HG02571 (cell line): ENCODE results near the gene ACTMAP.
"Not testable (repeated sequence)": the region's sequence is repeated elsewhere in the genome, so short reads cannot be mapped to it uniquely, and the experiment has no call there.

Experiments
- ATAC-seq: cut with Tn5 transposase; IDR thresholded peaks from one replicate; pipeline ENCODE4 v1.9.1; 2021; ENCODE audit warnings: mild to moderate bottlenecking, moderate library complexity; ENCODE audit not compliant: unreplicated experiment

The ACTMAP gene

DNA sequence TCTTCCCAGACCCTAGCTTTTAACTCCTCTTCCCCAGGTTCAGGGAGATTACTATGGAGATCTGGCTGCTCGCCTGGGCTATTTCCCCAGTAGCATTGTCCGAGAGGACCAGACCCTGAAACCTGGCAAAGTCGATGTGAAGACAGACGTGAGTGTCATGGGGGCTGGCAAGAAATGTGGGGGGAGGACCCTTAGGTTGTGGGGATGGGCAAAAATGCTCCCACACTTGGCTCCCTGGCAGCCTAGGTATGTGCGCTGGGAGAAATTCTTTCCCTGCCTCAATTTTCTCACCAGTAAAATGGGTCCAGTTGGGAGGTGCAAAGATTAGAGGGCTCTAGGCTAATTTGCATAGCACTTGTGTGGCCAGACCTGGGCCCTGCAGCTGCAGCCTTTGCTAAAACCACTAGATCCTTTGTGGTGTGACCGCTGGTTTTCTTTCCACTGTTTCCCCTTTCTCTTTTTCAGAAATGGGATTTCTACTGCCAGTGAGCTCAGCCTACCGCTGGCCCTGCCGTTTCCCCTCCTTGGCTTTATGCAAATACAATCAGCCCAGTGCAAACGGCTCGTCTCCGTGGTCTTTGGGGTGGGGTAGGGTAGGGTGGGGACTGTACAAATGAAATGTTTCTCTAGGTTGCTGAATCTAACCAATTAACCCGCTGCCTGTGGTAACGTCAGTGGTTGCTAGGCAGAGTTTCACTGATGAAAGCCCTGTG lies 26.8 kb upstream of the ACTMAP start:
- peak; percentile 57 for ATAC-seq

DNA sequence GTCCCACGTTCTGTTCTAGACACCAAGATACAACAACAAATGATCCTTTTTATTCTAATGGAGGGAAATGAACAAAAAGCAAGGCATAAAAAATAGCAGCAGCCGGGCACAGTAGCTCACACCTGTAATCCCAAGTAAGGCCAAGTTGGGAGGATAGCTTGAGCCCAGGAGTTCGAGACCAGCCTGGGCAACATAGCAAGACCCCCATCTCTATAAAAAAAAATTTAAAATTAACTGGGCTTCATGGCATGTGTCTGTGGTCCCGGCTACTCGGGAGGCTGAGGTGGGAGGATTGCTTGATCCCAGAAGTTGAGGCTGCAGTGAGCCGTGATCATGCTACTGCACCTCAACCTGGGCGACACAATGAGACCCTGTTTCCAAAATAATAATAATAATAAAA lies 26.1 kb upstream of the ACTMAP start:
- no peak for ATAC-seq

DNA sequence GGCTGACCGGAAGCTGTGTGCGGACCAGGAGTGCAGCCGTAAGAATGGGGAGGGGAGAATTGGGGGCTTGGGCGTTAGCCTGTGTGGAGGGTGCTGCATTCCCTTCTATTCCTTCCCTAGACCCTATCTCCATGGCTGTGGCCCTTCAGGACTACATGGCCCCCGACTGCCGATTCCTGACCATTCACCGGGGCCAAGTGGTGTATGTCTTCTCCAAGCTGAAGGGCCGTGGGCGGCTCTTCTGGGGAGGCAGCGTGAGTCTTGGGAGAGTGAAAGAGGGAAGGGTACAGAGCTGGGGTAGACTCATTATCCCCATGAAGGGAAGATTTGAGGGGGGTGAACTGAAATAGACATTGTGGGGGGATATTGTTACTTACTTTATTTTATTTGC lies 25.4 kb upstream of the ACTMAP start:
- no peak for ATAC-seq

DNA sequence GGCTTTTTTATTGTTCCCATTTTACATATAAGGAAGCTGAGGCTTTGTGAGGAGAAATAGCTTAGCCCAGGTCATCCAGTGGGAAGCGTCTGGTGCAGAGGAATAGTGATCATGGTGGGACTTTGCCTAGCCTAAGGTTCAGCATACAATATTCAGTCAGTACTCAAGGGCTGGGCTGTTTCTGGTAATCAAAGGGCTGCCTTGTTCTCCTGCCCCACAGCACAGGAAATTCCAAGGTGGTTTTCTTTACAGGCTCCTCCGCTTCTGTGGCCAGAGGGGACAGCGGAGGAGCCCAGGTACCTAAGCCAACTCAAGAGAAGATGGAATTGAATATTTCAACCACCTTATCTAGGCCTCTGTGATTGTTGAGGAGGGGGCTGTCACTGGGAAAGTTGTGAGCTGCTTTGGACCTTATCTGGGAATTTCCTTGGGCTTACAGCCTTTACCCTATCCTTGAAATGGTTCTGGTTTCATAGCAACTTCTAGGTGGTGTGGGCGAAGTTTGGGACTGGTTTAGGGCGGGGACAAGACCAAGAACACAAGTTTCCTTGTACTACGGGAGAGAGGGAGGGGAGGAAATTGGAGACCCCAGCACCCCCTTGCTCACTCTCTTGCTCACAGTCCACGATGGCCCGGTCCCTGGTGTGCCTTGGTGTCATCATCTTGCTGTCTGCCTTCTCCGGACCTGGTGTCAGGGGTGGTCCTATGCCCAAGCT lies 24.8 kb upstream of the ACTMAP start, which contains the start of gene MIA:
Gene MIA (plus strand): TSS at position 606 of the 716 bp plus-strand sequence. CDS start 22 bp downstream, at position 628.
- ATAC-seq, result no peak

DNA sequence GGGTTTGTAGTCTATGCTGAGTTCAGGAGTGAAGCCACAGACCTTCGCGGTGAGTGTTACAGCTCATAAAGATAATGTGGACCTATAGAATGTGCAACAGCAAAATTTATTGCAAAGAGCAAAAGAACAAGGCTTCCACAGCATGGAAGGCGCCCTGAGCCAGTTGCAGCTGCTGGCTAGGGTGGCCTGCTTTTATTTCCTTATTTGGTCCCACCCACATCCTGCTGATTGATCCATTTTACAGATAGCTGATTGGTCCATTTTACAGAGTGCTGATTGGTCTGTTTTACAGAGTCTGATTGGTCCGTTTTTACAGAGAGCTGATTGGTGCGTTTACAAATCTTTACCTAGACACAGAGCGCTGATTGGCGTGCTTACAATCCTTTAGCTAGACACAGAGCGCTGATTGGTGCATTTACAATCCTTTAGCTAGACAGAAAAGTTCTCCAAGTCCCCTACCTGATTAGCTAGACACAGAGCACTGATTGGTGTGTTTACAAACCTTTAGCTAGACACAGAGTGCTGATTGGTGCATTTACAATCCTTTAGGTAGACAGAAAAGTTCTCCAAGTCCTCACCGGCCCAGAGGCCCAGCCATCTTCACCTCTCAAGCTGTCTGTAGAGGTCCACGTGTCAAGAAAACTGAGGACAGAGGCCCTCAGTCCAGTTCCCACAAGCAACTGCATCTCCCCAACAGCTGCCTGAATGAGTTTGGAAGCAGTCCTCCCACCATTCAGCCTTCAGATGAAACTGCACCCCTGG lies 21.0 kb upstream of the ACTMAP start:
- not testable (repeated sequence) for ATAC-seq

DNA sequence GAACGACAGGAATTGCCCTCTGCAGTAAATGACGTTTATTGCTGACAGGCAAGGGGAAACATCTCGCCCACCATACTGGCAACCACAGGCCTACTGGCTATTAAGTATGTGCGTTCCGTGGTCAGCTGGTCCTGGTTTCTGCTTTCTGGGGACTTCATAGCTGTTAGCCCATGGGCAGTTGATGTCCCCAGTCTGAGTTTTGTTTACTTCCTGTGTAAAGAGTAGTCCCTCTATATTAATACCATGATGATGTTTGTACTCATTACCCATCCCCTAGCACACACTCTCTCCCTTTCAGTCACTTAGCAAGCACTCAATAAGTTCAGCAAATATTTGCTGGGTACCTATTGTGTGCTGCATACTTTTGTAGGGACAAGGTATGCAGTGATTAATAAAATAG lies 18.6 kb upstream of the ACTMAP start:
- ATAC-seq, result no peak

DNA sequence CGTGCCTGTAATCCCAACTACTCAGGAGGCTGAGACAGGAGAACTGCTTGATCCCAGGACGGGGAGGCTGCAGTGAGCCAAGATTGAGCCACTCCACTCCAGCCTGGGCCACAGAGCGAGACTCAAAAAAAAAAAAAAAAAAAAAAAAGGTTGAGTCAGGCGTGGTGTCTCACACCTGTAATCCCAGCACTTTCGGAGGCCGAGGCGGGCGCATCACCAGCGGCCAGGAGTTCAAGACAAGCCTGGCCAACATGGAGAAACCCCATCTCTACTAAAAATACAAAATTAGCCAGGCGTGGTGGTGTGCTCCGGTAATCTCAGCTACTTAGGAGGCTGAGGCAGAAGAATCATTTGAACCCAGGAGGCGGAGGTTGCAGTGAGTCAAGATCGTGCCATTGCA lies 16.1 kb upstream of the ACTMAP start:
- ATAC-seq, result not testable (repeated sequence)

DNA sequence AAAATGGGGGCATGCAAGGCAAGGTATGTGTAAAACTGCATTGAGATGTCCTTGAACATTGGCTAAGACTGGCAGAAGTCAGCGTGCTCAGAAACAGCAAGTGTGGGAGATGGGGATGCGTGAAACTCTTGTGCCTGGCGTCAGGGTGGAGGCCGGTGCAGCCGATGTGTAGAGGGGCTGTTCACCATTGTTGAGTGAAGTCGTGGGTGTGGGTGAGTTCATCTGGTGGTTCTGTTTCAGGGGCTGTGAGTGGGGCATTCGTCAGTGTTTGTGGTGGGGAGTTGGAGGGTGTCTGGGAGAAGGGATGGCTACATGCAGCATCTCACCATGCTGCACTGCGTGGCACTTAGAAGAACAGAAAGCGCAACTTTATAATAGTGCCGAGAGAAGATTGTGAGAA lies 13.7 kb upstream of the ACTMAP start:
- ATAC-seq, result no peak

DNA sequence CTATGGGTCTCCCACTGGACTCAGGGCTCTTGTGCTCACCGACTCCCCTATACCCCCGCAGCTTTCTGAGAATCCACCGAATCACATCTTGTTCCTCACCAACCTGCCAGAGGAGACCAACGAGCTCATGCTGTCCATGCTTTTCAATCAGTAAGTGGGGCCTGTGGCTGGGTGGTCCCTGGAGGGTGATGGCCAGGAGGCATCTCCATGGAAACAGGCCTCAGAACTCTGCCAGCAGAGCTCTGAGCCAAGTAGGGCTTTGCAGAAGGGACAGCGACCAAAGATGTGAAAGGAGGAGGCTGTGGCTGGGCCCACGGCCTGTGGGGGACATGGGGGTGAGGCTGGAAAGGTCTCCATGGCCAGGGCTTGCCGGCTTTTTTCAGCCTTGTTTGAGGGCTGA lies 13.2 kb upstream of the ACTMAP start:
- ATAC-seq, result no peak

DNA sequence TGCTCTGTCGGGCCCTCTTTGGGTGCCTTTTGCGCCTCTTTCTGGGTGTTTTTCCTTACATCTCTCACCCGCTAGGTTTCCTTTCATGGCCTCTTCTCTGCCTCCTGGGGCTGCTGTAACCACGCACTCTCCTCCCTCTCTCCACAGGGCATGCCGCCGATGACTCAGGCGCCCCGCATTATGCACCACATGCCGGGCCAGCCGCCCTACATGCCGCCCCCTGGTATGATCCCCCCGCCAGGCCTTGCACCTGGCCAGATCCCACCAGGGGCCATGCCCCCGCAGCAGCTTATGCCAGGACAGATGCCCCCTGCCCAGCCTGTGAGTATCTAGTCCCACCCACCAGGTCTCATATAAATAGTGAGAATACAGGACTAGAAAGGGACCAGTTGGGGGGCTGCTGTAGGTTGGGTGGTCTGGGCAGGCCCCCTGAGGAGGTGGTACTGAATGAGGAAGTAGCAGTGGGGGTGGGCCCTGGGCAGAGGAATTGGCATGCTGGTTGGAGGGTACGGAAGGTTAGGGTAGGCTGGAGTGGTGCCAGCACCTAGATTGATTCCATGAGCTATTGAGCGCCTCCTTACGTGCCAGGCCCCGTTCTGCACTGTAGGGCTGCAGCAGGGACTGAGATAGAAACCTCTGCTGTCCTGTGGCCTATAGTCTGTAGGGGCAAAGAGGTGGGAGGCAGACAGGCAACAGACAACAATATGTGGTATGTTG lies 12.6 kb upstream of the ACTMAP start:
- ATAC-seq, result no peak

DNA sequence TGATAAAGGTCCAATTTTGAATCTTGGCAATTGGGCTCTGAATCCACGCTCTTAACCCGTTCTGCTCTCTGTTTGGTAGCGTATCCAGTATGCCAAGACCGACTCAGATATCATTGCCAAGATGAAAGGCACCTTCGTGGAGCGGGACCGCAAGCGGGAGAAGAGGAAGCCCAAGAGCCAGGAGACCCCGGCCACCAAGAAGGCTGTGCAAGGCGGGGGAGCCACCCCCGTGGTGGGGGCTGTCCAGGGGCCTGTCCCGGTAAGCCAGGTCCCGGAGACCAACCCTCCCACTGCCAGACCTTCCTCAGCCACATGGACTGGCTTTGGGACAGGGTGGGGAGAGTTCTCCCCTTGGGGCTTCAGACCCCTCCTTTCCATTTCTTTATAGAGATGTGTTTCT lies 9.1 kb upstream of the ACTMAP start:
- no peak for ATAC-seq

DNA sequence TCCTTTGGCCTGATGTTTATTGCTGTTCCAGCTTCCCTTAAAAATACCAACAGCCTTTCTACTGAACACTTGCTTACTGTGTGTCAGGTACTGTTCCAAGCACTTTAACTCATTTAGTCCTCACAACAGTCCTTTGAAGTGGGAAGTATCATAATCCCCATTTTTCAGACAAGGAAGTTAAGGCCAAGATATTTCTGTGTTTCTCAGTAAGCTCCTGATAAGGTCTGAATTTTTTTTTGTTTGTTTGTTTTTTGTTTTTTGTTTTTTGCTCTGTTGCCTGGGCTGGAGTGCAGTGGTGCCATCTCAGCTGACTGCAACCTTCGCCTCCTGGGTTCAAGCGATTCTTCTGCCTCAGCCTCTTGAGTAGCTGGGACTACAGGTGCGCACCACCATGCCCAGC lies 8.2 kb upstream of the ACTMAP start:
- ATAC-seq, result no peak

DNA sequence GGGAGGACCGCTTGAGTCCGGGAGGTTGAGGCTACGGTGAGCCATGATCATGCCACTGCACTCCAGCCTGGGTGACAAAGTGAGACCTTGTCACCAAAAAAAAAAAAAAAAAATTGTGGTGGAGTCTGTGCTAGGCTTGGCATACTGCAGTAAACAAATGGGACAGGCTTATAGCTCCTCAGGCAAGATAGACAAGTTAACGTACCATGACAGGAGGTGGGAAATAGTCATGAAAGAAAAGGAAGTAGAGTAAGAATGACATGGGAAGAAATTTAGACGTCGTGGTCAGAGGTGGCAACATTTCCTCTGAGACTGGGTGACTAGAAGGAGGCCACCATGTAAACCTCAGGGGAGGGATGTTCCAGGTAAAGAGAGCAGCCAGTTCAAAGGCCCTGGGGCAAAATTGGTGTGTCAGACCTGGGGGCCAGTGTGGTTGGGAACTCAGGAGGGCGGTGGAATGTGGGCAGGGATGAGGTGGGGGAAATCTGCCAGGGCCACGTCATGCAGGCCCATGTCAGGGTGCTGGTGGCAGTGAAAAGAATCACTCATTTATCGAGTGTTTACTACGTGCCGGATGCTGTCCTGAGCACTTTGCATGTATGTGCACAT lies 6.3 kb upstream of the ACTMAP start:
- no peak for ATAC-seq

DNA sequence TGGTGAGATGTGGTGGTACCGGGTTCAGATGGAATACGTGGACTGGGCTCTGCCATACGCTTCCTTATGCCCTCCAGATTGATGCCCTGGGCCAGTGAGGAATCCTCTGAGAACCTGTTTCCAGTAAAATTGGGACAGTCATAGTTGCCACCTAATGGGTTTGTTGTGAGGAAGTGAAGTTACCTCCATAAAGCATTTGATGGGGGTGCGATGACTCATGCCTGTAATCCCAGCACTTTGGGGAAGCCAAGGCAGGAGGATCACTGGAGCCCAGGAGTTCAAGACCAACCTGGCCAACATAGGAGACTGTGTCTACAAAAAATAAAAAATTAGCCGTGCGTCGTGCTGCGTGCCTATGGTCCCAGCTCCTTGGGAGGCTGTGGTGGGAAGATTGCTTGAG lies 5.5 kb upstream of the ACTMAP start:
- no peak for ATAC-seq

DNA sequence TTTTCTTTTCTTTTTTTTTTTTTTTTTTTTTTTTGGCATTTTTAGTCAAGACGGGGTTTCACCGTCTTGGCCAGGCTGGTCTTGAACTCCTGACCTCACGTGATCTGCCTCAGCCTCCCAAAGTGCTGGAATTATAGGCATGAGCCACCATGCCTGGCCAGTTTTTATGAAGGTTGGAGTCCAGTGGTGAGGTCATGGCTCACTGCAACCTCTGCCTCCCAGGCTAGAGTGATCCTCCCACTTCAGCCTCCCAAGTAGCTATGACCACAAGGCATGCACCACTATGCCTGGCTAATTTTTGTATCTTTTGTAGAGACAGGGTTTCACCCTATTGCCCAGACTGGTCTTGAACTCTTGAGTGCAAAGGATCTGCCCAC lies 5.0 kb upstream of the ACTMAP start:
- no peak for ATAC-seq

DNA sequence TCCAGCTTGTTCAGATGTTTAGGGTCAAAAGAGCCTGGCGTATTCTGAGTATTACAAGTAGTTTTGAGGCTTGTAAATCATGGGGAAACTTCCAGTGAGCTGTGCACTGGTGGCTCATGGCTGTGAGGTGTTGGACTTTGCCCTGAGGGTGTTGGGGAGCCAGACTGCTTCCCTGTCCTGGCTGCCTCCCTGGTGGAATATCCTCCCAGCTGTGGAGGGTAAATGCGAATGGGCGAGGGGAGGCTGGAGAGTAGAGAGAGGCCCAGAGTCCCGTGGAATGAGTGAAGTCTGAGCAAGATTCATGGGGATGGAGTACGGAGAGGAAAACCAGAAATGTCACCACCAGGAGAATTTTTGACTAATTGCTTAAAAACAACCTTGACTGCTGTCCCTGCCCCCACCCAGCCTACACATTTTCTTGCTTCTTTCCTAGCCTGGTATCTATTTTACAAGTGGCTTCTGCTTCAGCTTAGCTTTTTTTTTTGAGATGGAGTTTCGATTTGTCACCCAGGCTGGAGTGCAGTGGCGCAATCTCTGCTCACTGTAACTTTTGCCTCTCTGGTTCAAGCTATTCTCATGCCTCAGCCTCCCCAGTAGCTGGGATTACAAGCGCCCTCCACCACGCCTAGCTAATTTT lies 4.5 kb upstream of the ACTMAP start:
- no peak for ATAC-seq

DNA sequence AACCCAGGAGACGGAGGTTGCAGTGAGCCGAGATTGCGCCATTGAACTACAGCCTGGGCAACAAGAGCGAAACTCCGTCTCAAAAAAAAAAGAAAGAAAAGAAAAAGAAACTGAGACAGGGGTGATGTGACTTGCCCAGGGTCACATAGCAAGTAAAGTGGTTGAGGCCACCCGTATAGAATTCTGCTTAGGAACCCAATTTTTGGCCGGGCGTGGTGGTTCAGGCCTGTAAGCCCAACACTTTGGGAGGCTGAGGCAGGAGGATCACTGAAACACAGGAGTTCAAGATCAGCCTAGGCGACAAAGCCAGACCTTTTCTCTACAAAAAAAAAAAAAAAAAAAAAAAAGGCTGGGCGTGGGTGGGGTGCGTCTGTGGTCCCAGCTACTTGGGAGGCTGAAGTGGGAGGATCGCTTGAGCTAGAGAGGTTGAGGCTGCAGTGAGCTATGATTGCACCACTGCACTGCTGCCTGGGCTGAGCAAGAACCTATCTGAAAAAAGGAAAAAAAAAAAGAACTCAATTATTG lies 2.0 kb upstream of the ACTMAP start:
- no peak for ATAC-seq

DNA sequence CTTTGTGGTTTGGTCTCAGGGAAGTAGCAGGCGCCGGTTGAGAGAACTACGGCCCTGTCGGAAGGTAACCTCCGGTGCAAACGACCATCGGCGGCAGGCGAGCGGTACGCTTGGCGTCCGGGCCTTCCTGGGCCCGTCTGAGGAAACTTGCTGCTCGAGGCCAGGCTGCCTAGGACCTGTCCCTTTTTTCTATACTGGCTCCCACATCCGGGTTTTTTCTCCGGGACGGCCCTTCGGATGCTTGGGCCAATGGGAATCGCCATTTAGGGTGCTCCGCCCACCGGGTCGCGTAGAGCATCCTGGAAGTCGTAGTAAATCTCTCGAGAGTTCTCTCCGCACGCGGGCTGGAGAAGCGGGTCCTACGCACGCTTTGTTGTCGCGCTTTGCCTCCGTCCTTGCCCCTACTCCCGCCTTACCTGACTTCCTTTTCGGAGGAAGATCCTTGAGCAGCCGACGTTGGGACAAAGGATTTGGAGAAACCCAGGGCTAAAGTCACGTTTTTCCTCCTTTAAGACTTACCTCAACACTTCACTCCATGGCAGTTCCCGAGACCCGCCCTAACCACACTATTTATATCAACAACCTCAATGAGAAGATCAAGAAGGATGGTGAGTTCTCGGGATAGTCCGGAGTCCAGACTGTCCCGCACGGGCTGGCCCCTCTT lies 729 bp upstream of the ACTMAP start, which contains the start of gene SNRPA:
Gene SNRPA (plus strand): TSS at position 330 of the 664 bp plus-strand sequence. CDS start 206 bp downstream, at position 536.
- ATAC-seq, result peak; percentile 52

DNA sequence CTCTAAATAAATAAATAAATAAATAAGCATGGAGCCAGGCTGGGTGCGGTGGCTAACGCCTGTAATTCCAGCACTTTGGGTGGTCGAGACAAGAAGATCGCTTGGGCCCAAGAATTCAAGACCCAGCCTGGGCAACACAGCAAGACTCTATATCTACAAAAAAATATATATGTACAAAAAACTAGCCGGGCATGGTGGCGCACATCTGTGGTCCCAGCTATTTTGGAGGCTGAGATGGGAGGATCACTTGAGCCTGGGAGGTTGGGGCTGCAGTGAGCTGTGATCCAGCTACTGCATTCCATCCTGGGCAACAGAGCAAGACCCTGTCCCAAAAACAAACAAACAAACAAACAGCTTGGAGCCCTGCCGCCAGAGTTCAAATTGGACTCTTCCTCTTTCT lies 2.7 kb downstream of the ACTMAP start:
- no peak for ATAC-seq
